Transverse colon (tissue), 4 donors: ENCODE results near the gene VRK2.

Experiments
- CTCF ChIP-seq, 5 experiments: fragments of 200-600 bp in 3 of 5; fragments of 450-650 bp in 2 of 5; sonication (generic) in 3 of 5; IDR thresholded peaks; 1 replicate in 2 of 5; 2 replicates in 3 of 5; pipeline ENCODE4 v1.5.1; 2016 to 2017; ENCODE audit warnings: antibody characterized with exemption in 5 of 5, inconsistent platforms in 3 of 5, mild to moderate bottlenecking in 2 of 5, moderate library complexity in 1 of 5
- EP300 ChIP-seq: sonication (generic); formaldehyde crosslinking; IDR thresholded peaks from one replicate; pipeline ENCODE4 v1.6.1; 2017; ENCODE audit warnings: antibody characterized with exemption, low read depth
- POLR2A ChIP-seq: fragments of 450-650 bp; IDR thresholded peaks from one replicate; pipeline ENCODE4 v1.6.1; 2016; ENCODE audit warnings: antibody characterized with exemption, mild to moderate bottlenecking, moderate library complexity
- POLR2AphosphoS5 ChIP-seq, 3 donors: sonication (generic); formaldehyde crosslinking; IDR thresholded peaks; one replicate each; pipeline ENCODE4 v1.6.1; 2016; ENCODE audit warnings: antibody characterized with exemption in 3 of 3

GRCh38 chr2:58039170-58039611 lies 7.4 kb upstream of the VRK2 start:
- no peak for TF ChIP-seq CTCF (IDR thresholded peaks at IDR 0.05)
- no peak for TF ChIP-seq EP300
- no peak for TF ChIP-seq POLR2A
- TF ChIP-seq POLR2AphosphoS5 (IDR thresholded peaks at IDR 0.05): no peak
